Measurements from ENCODE around the gene NEURL1. TPM values are rescaled to one million over a fixed set of nuclear protein-coding genes. Genes with fewer than 3 reads are reported as not detected.

Gene NEURL1
- total RNA-seq, 1 donor from 2014 or later, result 0.64 TPM

DNA sequence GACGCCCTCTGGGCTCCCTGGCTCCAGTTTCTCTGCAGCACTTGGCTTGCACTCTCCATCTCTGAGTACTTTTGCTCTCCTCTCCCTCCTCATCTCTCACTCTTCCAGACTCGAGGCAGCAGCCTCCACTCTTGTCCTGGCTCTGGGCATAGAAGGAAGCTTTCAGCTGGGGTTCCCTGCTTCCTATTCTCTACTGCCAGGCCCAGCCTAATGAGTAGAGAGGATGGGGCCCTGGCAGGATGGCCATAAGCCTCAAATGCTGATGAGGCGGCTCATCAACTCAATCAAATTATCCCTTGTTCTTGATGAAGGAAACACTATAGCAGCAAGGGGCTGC, 55.8 kb downstream of the NEURL1 start:
- Histone ChIP-seq H3K4me1 (no peaks in the 10 kb centered on the region), H3K4me3 (no peak overlapping the region), H3K9me3 (no peaks in the 10 kb centered on the region), H3K36me3 (no peaks in the 10 kb centered on the region), H3K27ac (no peak overlapping the region), H3K27me3 (no peaks in the 10 kb centered on the region)
- DNase-seq (peak; percentile 7), ATAC-seq (no peak)
- TF ChIP-seq CTCF (IDR thresholded peaks at IDR 0.05), result no peak
- intact Hi-C loops (cut with DNase I), result no loop called here

DNA sequence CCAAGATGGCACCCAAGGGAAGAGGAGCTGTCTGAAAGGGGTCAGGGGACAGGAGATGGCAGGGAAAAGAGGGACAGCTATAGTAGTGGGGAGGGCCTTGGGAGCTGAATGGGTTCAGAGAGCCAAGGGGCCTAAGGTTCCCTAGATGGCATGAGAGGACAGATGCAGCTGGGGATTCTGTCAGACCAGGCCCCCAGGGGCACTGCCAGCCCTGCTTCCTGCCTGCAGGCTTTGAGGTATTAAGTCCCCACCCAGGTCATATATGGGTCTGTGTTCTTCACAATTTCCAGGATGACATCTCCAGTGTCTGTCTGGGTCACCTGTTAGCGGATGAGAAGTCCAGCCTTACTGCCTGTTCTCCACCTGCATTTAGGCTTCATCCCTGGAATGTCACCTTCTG, 56.7 kb downstream of the NEURL1 start:
- H3K4me1 ChIP-seq, result peaks cover under 1% of the 10 kb centered on the region
- H3K27ac ChIP-seq, result no peak overlapping the region
- DNase-seq (peak; percentile 23), ATAC-seq (no peak)
- H3K36me3 ChIP-seq, result no peaks in the 10 kb centered on the region
- H3K9me3 ChIP-seq, result no peaks in the 10 kb centered on the region
- intact Hi-C loops (cut with DNase I), result no loop called here
- no peak for TF ChIP-seq CTCF (IDR thresholded peaks at IDR 0.05)
- no peak overlapping the region for H3K4me3 ChIP-seq
- no peaks in the 10 kb centered on the region for H3K27me3 ChIP-seq

GRCh38 chr10:103551619-103552602, 58.4 kb downstream of the NEURL1 start:
- DNase-seq, result peak; percentile 65
- no peak overlapping the region for H3K4me3 ChIP-seq
- peaks cover 7% of the 10 kb centered on the region for H3K4me1 ChIP-seq
- no peak overlapping the region for H3K27ac ChIP-seq
- peaks cover 10% of the 10 kb centered on the region for H3K27me3 ChIP-seq
- H3K36me3 ChIP-seq, result no peaks in the 10 kb centered on the region
- H3K9me3 ChIP-seq, result no peaks in the 10 kb centered on the region
- intact Hi-C loops (cut with DNase I), result no loop called here
- TF ChIP-seq CTCF (IDR thresholded peaks at IDR 0.05), result no peak
- peak; percentile 76 for ATAC-seq

DNA sequence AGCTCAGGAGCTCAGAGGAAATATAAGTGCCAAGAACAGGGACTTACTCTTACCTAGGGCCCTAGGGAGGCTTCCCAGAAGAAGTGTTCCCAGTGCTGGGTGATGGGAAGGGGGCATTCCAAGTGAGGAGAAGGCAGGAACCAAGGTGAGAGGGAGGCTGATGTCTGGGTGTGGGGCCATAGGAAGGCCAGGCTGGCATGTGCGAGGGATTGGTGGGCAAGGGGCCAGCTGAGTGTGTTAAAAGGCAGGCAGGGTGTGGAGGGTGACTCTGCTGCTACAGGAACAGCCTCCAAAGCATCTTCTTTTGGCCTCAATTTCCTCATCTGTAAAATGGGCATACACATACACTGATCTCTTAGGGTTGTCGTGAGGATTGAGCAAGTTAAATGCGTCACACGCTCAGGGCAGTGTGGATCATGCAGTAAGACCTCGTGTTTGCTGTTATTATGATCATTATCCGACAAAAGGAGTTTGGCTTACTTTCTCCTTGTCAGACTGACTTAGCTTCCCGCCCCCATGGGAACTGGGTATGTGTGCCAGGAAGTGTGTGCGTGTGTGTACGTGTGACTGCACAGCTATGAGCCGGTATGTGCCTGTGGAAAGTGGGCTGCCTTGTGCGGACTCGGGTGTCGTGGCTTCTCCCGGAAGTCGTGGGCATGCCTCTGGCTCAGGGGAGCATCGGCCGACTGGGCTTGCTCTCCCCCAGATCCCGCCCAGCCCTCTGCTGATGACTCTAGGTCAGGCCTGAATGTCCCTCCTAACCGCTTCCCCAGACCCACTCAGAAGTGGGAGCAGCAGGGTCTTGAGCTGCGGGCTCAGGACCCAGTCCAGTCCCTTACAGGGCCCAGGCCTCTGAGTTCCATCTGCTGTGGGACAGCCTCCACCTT, 59.6 kb downstream of the NEURL1 start:
- no peak for TF ChIP-seq CTCF (IDR thresholded peaks at IDR 0.05)
- no peaks in the 10 kb centered on the region for H3K9me3 ChIP-seq
- intact Hi-C loops (cut with DNase I), result no loop called here
- DNase-seq, result peak; percentile 51
- H3K4me3 ChIP-seq, result no peak overlapping the region
- no peak for ATAC-seq
- H3K36me3 ChIP-seq, result no peaks in the 10 kb centered on the region
- H3K4me1 ChIP-seq, result peaks cover 7% of the 10 kb centered on the region
- peaks cover 13% of the 10 kb centered on the region for H3K27me3 ChIP-seq
- no peak overlapping the region for H3K27ac ChIP-seq

DNA sequence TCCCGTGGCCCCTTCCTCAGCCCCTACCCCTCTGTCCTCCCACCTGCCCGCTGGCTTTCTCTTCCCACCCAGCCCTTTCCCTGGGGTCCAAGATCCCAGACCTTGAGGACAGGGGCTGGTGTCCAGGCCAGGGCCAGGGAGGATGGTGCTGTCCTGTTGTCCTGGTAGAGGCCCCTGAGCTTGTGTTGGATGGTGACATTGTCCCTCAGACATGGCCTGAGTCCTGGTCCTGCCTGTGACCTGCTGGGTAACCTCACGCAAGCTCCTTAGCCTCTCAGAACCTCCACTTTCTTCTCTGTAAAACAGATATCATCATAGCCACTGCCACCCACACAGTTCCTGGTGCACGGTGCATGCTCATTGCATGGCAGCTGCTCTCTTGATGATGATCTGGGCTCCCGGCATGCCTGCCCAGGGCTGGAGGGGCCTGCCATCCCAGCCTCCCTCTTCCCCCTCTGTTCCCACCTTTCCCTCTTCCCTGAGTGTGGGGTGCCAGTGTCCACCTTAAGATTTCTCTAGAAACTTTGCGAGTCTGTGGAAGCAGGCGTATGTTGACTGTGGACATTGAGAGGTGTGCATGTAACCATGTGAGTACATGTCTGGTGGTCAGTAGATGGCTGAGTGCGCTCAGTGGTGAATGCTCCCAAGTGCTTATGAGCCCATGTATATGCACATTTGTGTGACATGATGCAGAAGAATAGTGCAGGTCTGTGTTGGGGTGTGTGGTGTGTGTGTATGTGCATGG, 60.4 kb downstream of the NEURL1 start:
- Histone ChIP-seq H3K27me3 (peaks cover 13% of the 10 kb centered on the region), H3K9me3 (no peaks in the 10 kb centered on the region), H3K36me3 (no peaks in the 10 kb centered on the region), H3K4me3 (no peak overlapping the region), H3K27ac (no peak overlapping the region), H3K4me1 (peaks cover 7% of the 10 kb centered on the region)
- ATAC-seq, result no peak
- intact Hi-C loops (cut with DNase I), result no loop called here
- no peak for DNase-seq
- no peak for TF ChIP-seq CTCF (IDR thresholded peaks at IDR 0.05)

Measured in upper lobe of right lung (tissue), 1 donor.